KMS-11 (cell line): Measurements from ENCODE around the gene PAX2.

ENCODE experiments used
- H2AFZ ChIP-seq: fragments of 200-600 bp; sonication (generic); 2 replicates; pipeline ENCODE4 v1.6.1; 2016; ENCODE audit warnings: antibody characterized with exemption, mixed run types, low read depth
- H3K27ac ChIP-seq: fragments of 200-600 bp; sonication (generic); 2 replicates; pipeline ENCODE4 v1.6.1; 2016; ENCODE audit warnings: mild to moderate bottlenecking, mixed run types
- H3K27me3 ChIP-seq: fragments of 200-600 bp; sonication (generic); 2 replicates; pipeline ENCODE4 v1.6.1; 2017; ENCODE audit warnings: mild to moderate bottlenecking, low read depth, mixed run types, moderate library complexity; ENCODE audit not compliant: insufficient read depth
- H3K36me3 ChIP-seq: fragments of 200-600 bp; sonication (generic); 2 replicates; pipeline ENCODE4 v1.6.1; 2017; ENCODE audit warnings: mild to moderate bottlenecking, mixed run types; ENCODE audit not compliant: insufficient read depth
- H3K4me1 ChIP-seq: fragments of 200-600 bp; sonication (generic); 2 replicates; pipeline ENCODE4 v1.6.1; 2016; ENCODE audit warnings: mild to moderate bottlenecking, low read depth, mixed run types; ENCODE audit not compliant: poor library complexity, severe bottlenecking
- H3K4me2 ChIP-seq: fragments of 200-600 bp; sonication (generic); 2 replicates; pipeline ENCODE4 v1.7.0; 2016; ENCODE audit warnings: mild to moderate bottlenecking, mixed run types
- H3K4me3 ChIP-seq: fragments of 200-600 bp; sonication (generic); IDR thresholded peaks from 2 replicates; pipeline ENCODE4 v1.6.1; 2017; ENCODE audit warnings: low read depth, low read length, mixed read lengths; ENCODE audit not compliant: insufficient read depth
- H3K79me2 ChIP-seq: fragments of 200-600 bp; sonication (generic); 2 replicates; pipeline ENCODE4 v1.6.1; 2016; ENCODE audit warnings: low read depth, mixed run types; ENCODE audit not compliant: insufficient read depth
- H3K9ac ChIP-seq: fragments of 200-600 bp; sonication (generic); 2 replicates; pipeline ENCODE4 v1.6.1; 2016; ENCODE audit warnings: mild to moderate bottlenecking, mixed run types
- H4K20me1 ChIP-seq: fragments of 200-600 bp; sonication (generic); 2 replicates; pipeline ENCODE4 v1.6.1; 2016; ENCODE audit warnings: mild to moderate bottlenecking, mixed run types; ENCODE audit not compliant: insufficient read depth
- TF ChIP-seq, protein P1 (sequence below): fragments of 200-600 bp; sonication (generic); conservative IDR thresholded peaks from 2 replicates; pipeline ENCODE4 v1.6.1; 2017; ENCODE audit warnings: low read depth, mild to moderate bottlenecking, antibody characterized with exemption, low read length, moderate library complexity, mixed read lengths

The PAX2 gene

DNA sequence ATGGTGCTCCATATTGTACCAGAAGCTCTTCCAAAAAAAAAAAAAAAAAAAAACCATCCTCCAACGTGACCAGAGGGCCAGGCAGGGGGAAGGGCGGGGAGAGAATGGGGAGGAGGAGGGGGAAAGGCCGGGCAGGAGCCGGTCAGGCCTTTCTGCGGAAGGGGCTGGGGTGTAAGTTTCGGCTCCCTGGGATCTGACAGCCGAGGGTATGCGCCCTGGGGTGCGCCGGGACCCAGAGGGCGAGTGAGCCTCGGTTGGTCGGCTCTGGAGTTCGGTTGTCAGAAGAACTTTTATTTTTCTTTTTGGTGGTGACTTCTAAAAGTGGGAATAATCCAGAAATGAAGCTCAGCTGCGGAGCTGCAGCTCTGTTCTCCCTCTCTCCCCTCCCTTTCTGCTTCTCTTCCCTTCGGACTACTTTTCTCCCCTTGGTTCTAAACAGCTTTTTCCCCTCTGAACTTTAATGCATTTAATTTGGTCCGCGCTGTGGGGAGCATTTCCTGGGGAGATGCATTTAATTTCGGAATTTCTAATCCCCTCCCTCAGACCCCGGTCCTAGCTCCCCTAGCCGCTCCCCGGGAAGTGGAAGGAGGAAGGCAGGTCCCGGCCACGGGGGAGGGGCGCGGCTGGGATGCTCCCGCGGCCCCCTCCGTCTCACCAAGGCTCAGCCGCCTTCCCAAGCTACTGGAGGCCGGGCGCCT is 3.9 kb upstream of the PAX2 start:
- Histone ChIP-seq H3K27me3 (peaks cover 88% of the 10 kb centered on the region), H3K36me3 (no peaks in the 10 kb centered on the region), H3K9ac (no peak overlapping the region), H3K79me2 (no peaks in the 10 kb centered on the region), H3K4me3 (no peak overlapping the region), H3K4me2 (no peak overlapping the region), H3K27ac (no peak overlapping the region), H3K4me1 (no peaks in the 10 kb centered on the region), H4K20me1 (no peaks in the 10 kb centered on the region), H2AFZ (no peak overlapping the region)
- TF ChIP-seq, protein P1, sequence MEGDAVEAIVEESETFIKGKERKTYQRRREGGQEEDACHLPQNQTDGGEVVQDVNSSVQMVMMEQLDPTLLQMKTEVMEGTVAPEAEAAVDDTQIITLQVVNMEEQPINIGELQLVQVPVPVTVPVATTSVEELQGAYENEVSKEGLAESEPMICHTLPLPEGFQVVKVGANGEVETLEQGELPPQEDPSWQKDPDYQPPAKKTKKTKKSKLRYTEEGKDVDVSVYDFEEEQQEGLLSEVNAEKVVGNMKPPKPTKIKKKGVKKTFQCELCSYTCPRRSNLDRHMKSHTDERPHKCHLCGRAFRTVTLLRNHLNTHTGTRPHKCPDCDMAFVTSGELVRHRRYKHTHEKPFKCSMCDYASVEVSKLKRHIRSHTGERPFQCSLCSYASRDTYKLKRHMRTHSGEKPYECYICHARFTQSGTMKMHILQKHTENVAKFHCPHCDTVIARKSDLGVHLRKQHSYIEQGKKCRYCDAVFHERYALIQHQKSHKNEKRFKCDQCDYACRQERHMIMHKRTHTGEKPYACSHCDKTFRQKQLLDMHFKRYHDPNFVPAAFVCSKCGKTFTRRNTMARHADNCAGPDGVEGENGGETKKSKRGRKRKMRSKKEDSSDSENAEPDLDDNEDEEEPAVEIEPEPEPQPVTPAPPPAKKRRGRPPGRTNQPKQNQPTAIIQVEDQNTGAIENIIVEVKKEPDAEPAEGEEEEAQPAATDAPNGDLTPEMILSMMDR, result no peak

DNA sequence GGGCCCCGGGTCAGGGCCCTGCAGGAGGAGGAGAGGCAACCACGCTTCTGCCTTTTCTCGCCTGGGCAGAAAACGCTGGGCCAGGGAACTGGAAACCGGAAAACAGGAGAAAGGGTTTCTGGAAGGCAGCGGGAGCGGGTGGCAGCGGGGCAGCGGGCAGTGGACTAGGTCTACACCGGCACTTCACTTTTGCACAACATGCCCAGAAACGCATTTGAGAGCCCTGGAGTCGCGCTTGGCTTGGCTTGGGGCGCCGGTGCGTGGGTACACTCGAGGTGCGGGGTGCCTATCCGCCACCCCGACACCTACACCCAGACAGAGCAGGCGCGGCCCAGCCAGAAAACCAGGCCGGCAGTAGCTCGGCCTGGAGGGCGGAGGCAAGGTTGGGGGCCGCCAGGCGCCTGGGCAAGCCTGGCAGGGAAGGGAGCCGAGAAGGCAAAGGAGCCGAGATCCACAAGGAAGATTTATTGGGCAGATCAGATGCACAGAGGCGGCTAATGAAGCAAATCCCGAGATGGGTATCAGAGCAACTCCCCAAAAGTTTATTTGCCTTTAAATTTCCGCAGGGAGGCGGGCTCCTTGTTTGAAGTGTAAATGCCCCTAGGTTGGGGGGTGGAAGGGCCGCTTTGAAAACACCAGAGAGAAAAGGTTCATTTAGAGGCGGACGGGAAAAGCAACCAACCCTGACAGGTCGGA is 3.2 kb upstream of the PAX2 start:
- no peaks in the 10 kb centered on the region for H3K79me2 ChIP-seq
- H4K20me1 ChIP-seq, result no peaks in the 10 kb centered on the region
- no peaks in the 10 kb centered on the region for H3K36me3 ChIP-seq
- no peak overlapping the region for H3K27ac ChIP-seq
- no peak overlapping the region for H2AFZ ChIP-seq
- no peaks in the 10 kb centered on the region for H3K4me1 ChIP-seq
- H3K27me3 ChIP-seq, result peaks cover 88% of the 10 kb centered on the region
- H3K4me3 ChIP-seq, result no peak overlapping the region
- no peak overlapping the region for H3K4me2 ChIP-seq
- H3K9ac ChIP-seq, result no peak overlapping the region
- TF ChIP-seq, protein P1, result no peak

- TF ChIP-seq, protein P1, result no peak
- Histone ChIP-seq H3K27me3 (peaks cover 88% of the 10 kb centered on the region), H3K36me3 (no peaks in the 10 kb centered on the region), H3K4me2 (peak overlapping the region; percentile 66; the same call in 1 of the 2 replicates), H3K4me3 (no peak overlapping the region), H4K20me1 (no peaks in the 10 kb centered on the region), H2AFZ (no peak overlapping the region), H3K4me1 (no peaks in the 10 kb centered on the region), H3K27ac (no peak overlapping the region), H3K79me2 (no peaks in the 10 kb centered on the region), H3K9ac (no peak overlapping the region)
Observed at GRCh38 chr10:100742936-100743335, 2.4 kb upstream of the PAX2 start.

GRCh38 chr10:100743626-100744135 is 1.7 kb upstream of the PAX2 start:
- TF ChIP-seq, protein P1, result peak; percentile 90
- Histone ChIP-seq H3K36me3 (no peaks in the 10 kb centered on the region), H3K27me3 (peaks cover 88% of the 10 kb centered on the region), H2AFZ (no peak overlapping the region; the same call in 1 of the 2 replicates), H4K20me1 (no peaks in the 10 kb centered on the region), H3K9ac (no peak overlapping the region), H3K27ac (no peak overlapping the region), H3K79me2 (no peaks in the 10 kb centered on the region), H3K4me2 (peak overlapping the region; percentile 66), H3K4me3 (no peak overlapping the region), H3K4me1 (no peaks in the 10 kb centered on the region)
